GM23338 (cell line): ENCODE data around the gene DOCK3. TPM values are rescaled to one million over a fixed set of nuclear protein-coding genes. Genes with fewer than 3 reads are reported as not detected.

ENCODE experiments used
- ATAC-seq: fragments of 200-7000 bp; cut with Tn5 transposase; 3 replicates; pipeline ENCODE4 v1.9.1; 2020
- DNase-seq: peaks from one replicate; pipeline ENCODE4 v3.0.0-alpha.2; 2015; ENCODE audit warnings: low spot score
- H2AFZ ChIP-seq: fragments of 200-600 bp; sonication (generic); 2 replicates; pipeline ENCODE4 v1.8.0; 2016; ENCODE audit warnings: antibody characterized with exemption, mild to moderate bottlenecking, moderate library complexity
- H3F3A ChIP-seq: fragments of 200-600 bp; sonication (generic); replicated peaks from 2 replicates; pipeline ENCODE4 v1.8.0; 2017; ENCODE audit warnings: antibody characterized with exemption, mixed run types, low read depth
- H3K27ac ChIP-seq: fragments of 200-600 bp; sonication (generic); 2 replicates; pipeline ENCODE4 v1.6.1; 2016; ENCODE audit warnings: low read depth
- H3K27me3 ChIP-seq: fragments of 200-600 bp; sonication (generic); 2 replicates; pipeline ENCODE4 v1.8.0; 2016; ENCODE audit warnings: mild to moderate bottlenecking, mixed run types, moderate library complexity; ENCODE audit not compliant: insufficient read depth
- H3K36me3 ChIP-seq: fragments of 200-600 bp; sonication (generic); 2 replicates; pipeline ENCODE4 v1.8.0; 2016; ENCODE audit warnings: mild to moderate bottlenecking; ENCODE audit not compliant: insufficient read depth
- H3K4me1 ChIP-seq: fragments of 200-600 bp; sonication (generic); 2 replicates; pipeline ENCODE4 v1.8.0; 2016; ENCODE audit warnings: mild to moderate bottlenecking, moderate library complexity; ENCODE audit not compliant: insufficient read depth
- H3K4me2 ChIP-seq: fragments of 200-600 bp; sonication (generic); 2 replicates; pipeline ENCODE4 v1.7.1; 2017; ENCODE audit warnings: mixed run types
- H3K4me3 ChIP-seq: fragments of 200-600 bp; sonication (generic); 2 replicates; pipeline ENCODE4 v1.6.1; 2016; ENCODE audit warnings: mixed run types
- H3K79me2 ChIP-seq: fragments of 200-600 bp; sonication (generic); replicated peaks from 2 replicates; pipeline ENCODE4 v1.8.0; 2017; ENCODE audit warnings: mild to moderate bottlenecking; ENCODE audit not compliant: insufficient read depth
- H3K9me2 ChIP-seq: fragments of 200-600 bp; sonication (generic); 2 replicates; pipeline ENCODE4 v1.8.0; 2017; ENCODE audit not compliant: insufficient read depth
- H4K20me1 ChIP-seq: fragments of 200-600 bp; sonication (generic); replicated peaks from 2 replicates; pipeline ENCODE4 v1.8.0; 2017; ENCODE audit warnings: mild to moderate bottlenecking; ENCODE audit not compliant: insufficient read depth
- H3K27ac Mint-ChIP-seq: 2 replicates; pipeline ENCODE4 v1.8.0; 2020; ENCODE audit warnings: inconsistent platforms, mild to moderate bottlenecking, moderate library complexity, mixed read lengths
- H3K27me3 Mint-ChIP-seq: 3 replicates; pipeline ENCODE4 v1.8.0; 2022; ENCODE audit warnings: low read depth, mild to moderate bottlenecking, moderate library complexity, mixed read lengths, inconsistent platforms; ENCODE audit not compliant: insufficient read depth, poor library complexity
- H3K36me3 Mint-ChIP-seq: 3 replicates; pipeline ENCODE4 v1.8.0; 2021; ENCODE audit warnings: low read depth, mild to moderate bottlenecking, inconsistent platforms, moderate library complexity, mixed read lengths
- H3K4me1 Mint-ChIP-seq: 3 replicates; pipeline ENCODE4 v1.8.0; 2020; ENCODE audit warnings: mild to moderate bottlenecking, inconsistent platforms, mixed read lengths
- H3K4me3 Mint-ChIP-seq: 3 replicates; pipeline ENCODE4 v1.8.0; 2021; ENCODE audit warnings: moderate library complexity, mild to moderate bottlenecking, inconsistent platforms, mixed read lengths
- H3K9me3 Mint-ChIP-seq: 3 replicates; pipeline ENCODE4 v1.8.0; 2020; ENCODE audit warnings: moderate library complexity, mild to moderate bottlenecking, inconsistent platforms, mixed read lengths
- CREB1 ChIP-seq: fragments of 250-450 bp; sonication (Bioruptor Pico); IDR thresholded peaks from 2 replicates; pipeline ENCODE4 v1.5.0; 2020; ENCODE audit warnings: low read depth, mild to moderate bottlenecking, moderate library complexity
- CTCF ChIP-seq, 2 experiments: fragments of 200-600 bp in 1 of 2; sonication (generic) in 1 of 2; conservative IDR thresholded peaks; 2 replicates each; pipeline versions ENCODE4 v1.5.1 to v1.6.1; 2016 to 2017; ENCODE audit warnings: antibody characterized with exemption in 2 of 2, low read depth in 2 of 2, mild to moderate bottlenecking in 2 of 2, moderate library complexity in 1 of 2
- ETS1 ChIP-seq: IDR thresholded peaks from 2 replicates; pipeline ENCODE4 v1.6.1; 2016; ENCODE audit warnings: antibody characterized with exemption
- EZH2 ChIP-seq: fragments of 200-600 bp; sonication (generic); IDR thresholded peaks from one replicate; pipeline ENCODE4 v1.8.0; 2017; ENCODE audit warnings: antibody characterized with exemption, mild to moderate bottlenecking, low read depth; ENCODE audit not compliant: unreplicated experiment
- EZH2phosphoT487 ChIP-seq: fragments of 200-600 bp; sonication (generic); IDR thresholded peaks from one replicate; pipeline ENCODE4 v1.8.1; 2018; ENCODE audit warnings: antibody characterized with exemption; ENCODE audit not compliant: unreplicated experiment
- JUNB ChIP-seq: IDR thresholded peaks from one replicate; pipeline ENCODE4 v1.6.1; 2016; ENCODE audit warnings: antibody characterized with exemption; ENCODE audit not compliant: unreplicated experiment
- NANOG ChIP-seq: IDR thresholded peaks from 2 replicates; pipeline ENCODE4 v1.6.1; 2016; ENCODE audit warnings: antibody characterized with exemption, borderline replicate concordance
- POLR2AphosphoS5 ChIP-seq: IDR thresholded peaks from 2 replicates; pipeline ENCODE4 v1.6.1; 2016; ENCODE audit warnings: antibody characterized with exemption, low read depth
- STAT1 ChIP-seq: IDR thresholded peaks from one replicate; pipeline ENCODE4 v1.6.1; 2016; ENCODE audit warnings: antibody characterized with exemption; ENCODE audit not compliant: unreplicated experiment
- ZNF114 ChIP-seq: fragments of 250-450 bp; sonication (Bioruptor Pico); IDR thresholded peaks from 2 replicates; pipeline ENCODE4 v1.5.0; 2020; ENCODE audit warnings: mild to moderate bottlenecking, moderate library complexity
- ZNF462 ChIP-seq: fragments of 250-450 bp; sonication (Bioruptor Pico); IDR thresholded peaks from 2 replicates; pipeline ENCODE4 v1.5.0; 2020; ENCODE audit warnings: mild to moderate bottlenecking, moderate library complexity
- polyA plus RNA-seq: library from polyadenylated mRNA; unstranded; fragments of >200 nt; fragmentation: Nextera tagmentation; extraction: Ambion mirVana; gene quantifications from 2 replicates; pipeline ENCODE4 v1.2.1, GENCODE V29; 2016
- total RNA-seq: library from RNA; depleted of rRNA; stranded (reverse); fragments of >200 nt; shearing (Covaris generic); gene quantifications from 2 replicates; pipeline ENCODE4 v1.2.3, GENCODE V29; 2014

The DOCK3 gene
- total and polyA plus RNA-seq, 2 experiments from 2014 or later = 2.4 to 5.6 TPM

DNA sequence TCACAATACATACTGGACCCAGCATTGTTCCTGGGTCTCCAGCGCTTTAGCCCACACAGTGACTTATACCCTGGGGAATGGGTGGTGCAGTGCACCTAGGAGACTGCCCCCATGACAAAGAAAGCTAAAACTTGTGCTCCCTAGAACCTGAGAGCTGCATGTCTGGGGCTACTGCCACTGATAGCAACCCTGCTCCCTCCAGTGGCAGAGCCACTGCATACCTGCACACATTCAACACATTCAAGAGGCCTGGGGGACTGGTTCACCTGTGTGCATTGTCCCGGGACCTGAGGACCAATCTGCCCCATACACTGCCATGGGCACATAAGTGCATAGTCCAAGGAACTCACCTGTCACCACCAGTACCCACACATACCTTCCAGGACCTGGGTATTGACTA lies 407.6 kb downstream of the DOCK3 start:
- Histone ChIP-seq H3K27ac (no peak overlapping the region), H3K36me3 (peaks cover 4% of the 10 kb centered on the region; the same call in 1 of the 2 replicates), H2AFZ (no peak overlapping the region), H3K4me1 (no peaks in the 10 kb centered on the region), H3K4me3 (no peak overlapping the region), H3K79me2 (no peaks in the 10 kb centered on the region), H3F3A (no peaks in the 10 kb centered on the region), H4K20me1 (no peaks in the 10 kb centered on the region), H3K9me2 (no peaks in the 10 kb centered on the region), H3K27me3 (no peaks in the 10 kb centered on the region), H3K4me2 (no peak overlapping the region)
- no peak overlapping the region for H3K4me3 Mint-ChIP-seq
- ATAC-seq = peak; percentile 45; the same call in 2 of the 3 replicates
- H3K4me1 Mint-ChIP-seq = no peaks in the 10 kb centered on the region
- H3K9me3 Mint-ChIP-seq = peaks cover 50% of the 10 kb centered on the region
- DNase-seq = no peak
- TF ChIP-seq POLR2AphosphoS5 (no peak), CTCF (conservative IDR thresholded peaks at IDR 0.05; ENCODE audit: low read depth in 2 of 2) (peak in 1 of 2 experiments; percentile 40; a peak in 3 of 4 replicates)
- no peak overlapping the region for H3K27ac Mint-ChIP-seq
- peaks cover 38% of the 10 kb centered on the region for H3K36me3 Mint-ChIP-seq
- H3K27me3 Mint-ChIP-seq = peaks cover 8% of the 10 kb centered on the region

DNA sequence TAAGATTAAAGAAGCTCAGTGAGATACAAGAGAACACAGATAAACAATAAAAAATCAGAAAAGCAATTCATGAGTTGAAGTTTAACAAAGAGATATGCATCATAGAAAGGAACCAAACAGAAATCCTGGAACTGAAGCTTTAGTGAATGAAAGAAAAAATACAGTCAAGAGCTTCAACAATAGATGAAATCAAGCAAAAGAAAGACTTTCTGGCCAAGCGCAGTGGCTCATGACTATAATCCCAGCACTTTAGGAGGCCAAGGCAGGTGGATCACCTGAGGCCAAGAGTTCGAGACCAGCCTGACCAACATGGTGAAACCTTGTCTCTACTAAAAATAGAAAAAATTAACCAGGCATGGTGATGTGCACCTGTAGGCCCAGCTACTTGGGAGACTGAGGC lies 408.8 kb downstream of the DOCK3 start:
- Histone ChIP-seq H2AFZ (no peak overlapping the region), H3K4me2 (no peak overlapping the region), H3K27me3 (no peaks in the 10 kb centered on the region), H3K4me3 (no peak overlapping the region), H3K79me2 (no peaks in the 10 kb centered on the region), H3F3A (no peaks in the 10 kb centered on the region), H3K4me1 (no peaks in the 10 kb centered on the region), H4K20me1 (no peaks in the 10 kb centered on the region), H3K27ac (no peak overlapping the region), H3K36me3 (peaks cover 4% of the 10 kb centered on the region; the same call in 1 of the 2 replicates), H3K9me2 (no peaks in the 10 kb centered on the region)
- ATAC-seq = no peak
- DNase-seq = no peak
- peaks cover 38% of the 10 kb centered on the region for H3K36me3 Mint-ChIP-seq
- peaks cover 8% of the 10 kb centered on the region for H3K27me3 Mint-ChIP-seq
- H3K9me3 Mint-ChIP-seq = peaks cover 50% of the 10 kb centered on the region
- H3K4me1 Mint-ChIP-seq = no peaks in the 10 kb centered on the region
- H3K27ac Mint-ChIP-seq = no peak overlapping the region
- H3K4me3 Mint-ChIP-seq = no peak overlapping the region
- TF ChIP-seq CREB1 (no peak), POLR2AphosphoS5 (no peak), EZH2phosphoT487 (no peak), ZNF114 (CRISPR knock-in tag) (no peak), ETS1 (no peak), ZNF462 (CRISPR knock-in tag) (no peak), EZH2 (no peak), STAT1 (no peak), CTCF (conservative IDR thresholded peaks at IDR 0.05; ENCODE audit: low read depth in 2 of 2) (no peak), JUNB (no peak), NANOG (no peak)
